Coronary artery (tissue), 2 donors: ENCODE measurements around the gene PTPRM.
"Not testable (repeated sequence)": the region's sequence is repeated elsewhere in the genome, so short reads cannot be mapped to it uniquely, and the experiment has no call there.

Experiments
- DNase-seq: peaks from one replicate; pipeline ENCODE4 v3.0.0-alpha.2; 2017; ENCODE audit warnings: low spot score
- H3K27ac ChIP-seq, 2 donors: fragments of 200-600 bp; sonication (generic); one replicate each; pipeline ENCODE4 v1.5.1; 2016 to 2019
- H3K4me3 ChIP-seq: fragments of 200-600 bp; sonication (generic); 2 replicates; pipeline ENCODE4 v1.5.1; 2016; ENCODE audit warnings: mild to moderate bottlenecking, moderate library complexity
- TF ChIP-seq, protein P1 (sequence below): fragments of 200-600 bp; sonication (generic); IDR thresholded peaks from one replicate; pipeline ENCODE4 v1.5.1; 2019; ENCODE audit warnings: antibody characterized with exemption

PTPRM gene

DNA sequence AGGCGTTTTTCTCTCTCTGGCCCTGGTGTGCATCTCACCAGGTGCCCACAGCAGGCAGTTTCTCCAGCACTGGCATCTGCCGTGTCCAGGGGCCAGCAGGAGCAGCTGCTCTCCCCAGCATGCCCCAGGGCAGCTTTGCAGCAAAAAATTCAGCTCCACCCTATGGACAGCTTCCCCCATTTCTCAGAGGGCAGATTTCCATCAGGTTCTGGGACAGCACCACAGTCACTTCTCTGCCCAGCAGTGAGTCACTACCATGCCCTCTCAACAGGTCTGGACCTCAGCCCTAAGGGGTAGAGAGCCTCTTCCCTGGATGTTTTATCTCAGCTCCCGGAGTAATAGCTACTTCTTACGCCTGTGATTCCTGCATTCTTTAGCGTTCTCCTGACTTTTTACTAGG lies 871.9 kb downstream of the PTPRM start:
- Histone ChIP-seq H3K4me3 (no peak overlapping the region), H3K27ac (no peak overlapping the region)
- TF ChIP-seq, protein P1, sequence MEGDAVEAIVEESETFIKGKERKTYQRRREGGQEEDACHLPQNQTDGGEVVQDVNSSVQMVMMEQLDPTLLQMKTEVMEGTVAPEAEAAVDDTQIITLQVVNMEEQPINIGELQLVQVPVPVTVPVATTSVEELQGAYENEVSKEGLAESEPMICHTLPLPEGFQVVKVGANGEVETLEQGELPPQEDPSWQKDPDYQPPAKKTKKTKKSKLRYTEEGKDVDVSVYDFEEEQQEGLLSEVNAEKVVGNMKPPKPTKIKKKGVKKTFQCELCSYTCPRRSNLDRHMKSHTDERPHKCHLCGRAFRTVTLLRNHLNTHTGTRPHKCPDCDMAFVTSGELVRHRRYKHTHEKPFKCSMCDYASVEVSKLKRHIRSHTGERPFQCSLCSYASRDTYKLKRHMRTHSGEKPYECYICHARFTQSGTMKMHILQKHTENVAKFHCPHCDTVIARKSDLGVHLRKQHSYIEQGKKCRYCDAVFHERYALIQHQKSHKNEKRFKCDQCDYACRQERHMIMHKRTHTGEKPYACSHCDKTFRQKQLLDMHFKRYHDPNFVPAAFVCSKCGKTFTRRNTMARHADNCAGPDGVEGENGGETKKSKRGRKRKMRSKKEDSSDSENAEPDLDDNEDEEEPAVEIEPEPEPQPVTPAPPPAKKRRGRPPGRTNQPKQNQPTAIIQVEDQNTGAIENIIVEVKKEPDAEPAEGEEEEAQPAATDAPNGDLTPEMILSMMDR = no peak
- no peak for DNase-seq

DNA sequence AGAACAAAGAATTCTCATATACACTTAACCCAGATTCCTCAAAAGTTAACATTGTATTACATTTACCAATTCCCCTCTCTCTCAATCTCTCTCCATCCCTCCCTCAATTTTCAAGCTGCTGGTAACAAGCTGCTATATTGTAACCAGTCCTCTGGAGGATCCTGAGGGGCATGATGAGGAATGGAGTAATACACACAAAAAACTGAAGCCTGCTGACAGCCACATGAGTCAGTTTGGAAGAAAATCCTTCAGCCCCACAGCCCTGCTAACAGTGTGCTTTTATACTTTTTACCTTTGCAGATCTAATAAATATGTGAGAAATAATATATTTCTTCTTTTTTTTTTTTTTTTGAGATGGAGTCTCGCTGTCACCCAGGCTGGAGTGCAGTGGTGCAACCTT lies 876.4 kb downstream of the PTPRM start:
- DNase-seq = no peak
- Histone ChIP-seq H3K27ac (no peak overlapping the region), H3K4me3 (no peak overlapping the region)
- TF ChIP-seq, protein P1 = no peak

GRCh38 chr18:8446936-8447335 lies 879.8 kb downstream of the PTPRM start:
- not testable (repeated sequence) for H3K27ac ChIP-seq, DNase-seq, H3K4me3 ChIP-seq

- DNase-seq = no peak
- TF ChIP-seq, protein P1 = no peak
- Histone ChIP-seq H3K27ac (no peak overlapping the region), H3K4me3 (no peak overlapping the region)
Measured at GRCh38 chr18:8448130-8448529, 881.0 kb downstream of the PTPRM start.

DNA sequence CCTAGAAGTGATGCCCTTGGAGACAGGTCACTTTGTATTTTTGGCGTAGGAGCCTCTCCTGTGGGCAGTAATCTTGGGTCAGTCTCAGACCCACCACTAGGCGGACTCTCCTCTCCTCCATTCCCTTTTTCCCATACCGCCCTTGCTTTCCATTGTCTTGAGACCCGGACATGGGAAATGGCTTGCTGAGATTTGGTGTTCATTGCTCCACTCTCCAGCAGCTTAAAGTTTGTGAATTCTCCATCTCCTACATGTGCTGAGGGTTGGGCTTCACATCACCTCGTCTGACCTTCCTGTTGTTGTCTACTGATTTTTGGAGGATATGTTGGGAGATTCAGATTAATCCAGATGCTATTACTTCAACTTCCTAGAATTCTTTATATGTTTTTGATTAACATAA lies 882.9 kb downstream of the PTPRM start:
- TF ChIP-seq, protein P1 = no peak
- no peak overlapping the region for H3K27ac ChIP-seq

DNA sequence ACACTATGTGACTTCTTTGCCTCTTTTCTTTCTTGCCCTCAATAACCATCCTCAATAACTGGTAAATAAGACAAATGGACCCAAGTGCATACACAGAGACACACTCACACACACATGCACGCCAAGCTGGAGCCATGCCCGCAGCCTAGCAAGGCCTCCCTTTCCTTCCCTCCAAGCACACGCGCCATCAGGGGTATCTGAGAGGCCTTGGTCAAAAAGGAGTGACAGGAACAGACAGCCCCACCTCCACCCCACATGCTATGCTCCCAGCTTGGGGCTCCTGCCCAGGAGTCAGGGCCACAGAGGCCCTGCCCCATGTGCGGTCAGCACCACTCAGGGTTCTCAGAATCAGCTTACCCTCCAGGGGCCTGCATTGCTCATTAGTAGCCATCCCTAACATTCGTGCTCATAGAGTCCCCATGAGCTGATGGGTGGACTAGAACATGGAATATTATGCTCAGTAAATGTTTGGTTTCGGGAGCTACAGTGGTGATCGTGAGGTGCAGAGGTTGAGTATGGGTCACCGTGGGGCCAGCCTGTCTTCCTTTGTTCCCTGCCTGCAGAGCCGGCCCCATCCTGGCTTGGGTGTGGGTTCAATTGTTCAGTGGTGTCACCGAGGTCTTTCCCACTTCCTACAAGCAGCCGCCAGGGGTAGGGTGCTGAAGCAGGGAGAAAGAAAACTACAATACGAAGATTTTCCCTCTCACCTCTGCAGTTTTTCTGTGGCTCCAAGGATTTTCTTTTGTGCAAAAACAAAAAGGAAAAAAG lies 884.0 kb downstream of the PTPRM start:
- no peak for DNase-seq
- TF ChIP-seq, protein P1 = no peak
- Histone ChIP-seq H3K27ac (no peak overlapping the region), H3K4me3 (no peak overlapping the region)

More for the DNA sequence above, 882.9 kb downstream of the PTPRM start:
- no peak overlapping the region for H3K4me3 ChIP-seq
- DNase-seq = no peak

DNA sequence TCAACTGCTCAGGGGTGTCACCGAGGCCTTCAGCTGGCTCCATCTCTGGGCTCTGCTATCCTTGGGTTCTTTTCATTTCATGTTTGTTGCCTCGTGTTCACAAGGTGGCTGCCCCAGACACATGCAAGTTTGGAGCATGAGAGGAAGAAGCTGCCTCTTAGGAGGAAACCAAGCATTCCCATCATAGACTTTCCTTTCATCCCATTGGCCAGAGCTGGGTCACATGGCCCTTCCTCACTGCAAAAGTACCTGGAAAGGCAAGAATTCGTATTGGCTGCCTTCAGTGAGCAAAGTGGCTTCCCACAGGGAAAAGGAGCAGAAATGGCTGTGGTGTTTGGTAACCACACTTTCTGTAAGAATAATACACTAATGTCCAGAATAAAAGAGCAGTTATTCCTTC lies 886.4 kb downstream of the PTPRM start:
- no peak for DNase-seq
- H3K27ac ChIP-seq = no peak overlapping the region
- TF ChIP-seq, protein P1 = no peak

More for the DNA sequence above, 886.4 kb downstream of the PTPRM start:
- H3K4me3 ChIP-seq = no peak overlapping the region
